MCF 10A (cell line): ENCODE results near the gene WNK4. TPM values are rescaled to one million over a fixed set of nuclear protein-coding genes. Genes with fewer than 3 reads are reported as not detected.

Experiments
- BruUV-seq: library from RNA; stranded (reverse); fragments of 400-500 nt; replicated peaks from 2 replicates; lab custom pipeline; 2021; lab: Mats Ljungman, UMichigan
- CTCF ChIA-PET: fragments of 300-600 bp; sonication (Branson Sonifier 250); formaldehyde crosslinking; extraction: SDS; loops from one replicate; lab custom pipeline; 2021; ENCODE audit warnings: antibody characterized with exemption, inconsistent platforms; lab: Yijun Ruan, JAX
- POLR2A ChIA-PET: fragments of 300-600, 350-650 bp; sonication (Branson Sonifier 250); formaldehyde crosslinking; extraction: SDS; loops from one replicate; lab custom pipeline; 2020; ENCODE audit warnings: antibody characterized with exemption, inconsistent platforms; lab: Yijun Ruan, JAX
- DNase-seq: peaks from one replicate; pipeline ENCODE4 v3.0.0-alpha.2; 2018; ENCODE audit not compliant: unreplicated experiment
- H3K27ac Mint-ChIP-seq: one replicate; pipeline ENCODE4 v1.8.0; 2022; ENCODE audit warnings: mild to moderate bottlenecking, low read depth, mixed read lengths; ENCODE audit not compliant: unreplicated experiment
- H3K27me3 Mint-ChIP-seq: one replicate; pipeline ENCODE4 v1.8.0; 2022; ENCODE audit warnings: mixed read lengths; ENCODE audit not compliant: insufficient read depth, unreplicated experiment
- H3K36me3 Mint-ChIP-seq: one replicate; pipeline ENCODE4 v1.8.0; 2022; ENCODE audit warnings: mild to moderate bottlenecking, moderate library complexity, mixed read lengths; ENCODE audit not compliant: insufficient read depth, unreplicated experiment
- H3K4me1 Mint-ChIP-seq: one replicate; pipeline ENCODE4 v1.8.0; 2022; ENCODE audit warnings: mixed read lengths; ENCODE audit not compliant: insufficient read depth, unreplicated experiment
- H3K4me3 Mint-ChIP-seq: one replicate; pipeline ENCODE4 v1.8.0; 2022; ENCODE audit warnings: mild to moderate bottlenecking, moderate library complexity, mixed read lengths; ENCODE audit not compliant: unreplicated experiment
- H3K9me3 Mint-ChIP-seq: one replicate; pipeline ENCODE4 v1.8.0; 2022; ENCODE audit warnings: mixed read lengths; ENCODE audit not compliant: unreplicated experiment
- intact Hi-C: fragments of 100-400 bp; cut with micrococcal nuclease; formaldehyde crosslinking; loops from 2 replicates; pipeline ENCODE4 v1.14.1; 2022
- total RNA-seq: library from RNA; stranded (reverse); gene quantifications from 2 replicates; pipeline ENCODE4 v1.2.3, GENCODE V29; 2022
- TF ChIP-seq, protein P1 (sequence below): fragments of 200-600 bp; IDR thresholded peaks from one replicate; pipeline ENCODE4 v1.8.0; 2022; ENCODE audit warnings: antibody characterized with exemption, mild to moderate bottlenecking; ENCODE audit not compliant: unreplicated experiment

WNK4 gene
- total RNA-seq, 1 experiment from 2014 or later, result 2.3 TPM

DNA sequence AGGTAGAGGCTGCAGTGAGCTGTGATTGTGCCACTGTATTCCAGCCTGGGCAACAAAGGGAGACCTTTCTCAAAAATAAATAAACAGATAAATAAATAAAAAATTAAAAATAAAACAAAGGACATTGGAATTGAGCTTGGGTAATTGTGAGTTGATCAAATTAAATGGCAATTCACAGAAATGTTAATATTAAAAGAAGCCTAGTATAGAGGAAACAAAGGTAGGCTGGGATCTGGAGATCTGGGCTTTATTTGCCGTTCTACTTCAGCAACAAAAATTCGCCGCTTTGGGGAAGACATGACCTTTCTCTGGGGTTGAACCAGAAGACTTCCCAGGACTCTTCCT is 7.5 kb upstream of the WNK4 start:
- peak overlapping the region; percentile 89 for H3K27ac Mint-ChIP-seq
- intact Hi-C loops, result no loop called here
- TSS peak; percentile 81 for BruUV-seq
- no peaks in the 10 kb centered on the region for H3K27me3 Mint-ChIP-seq
- peaks cover 8% of the 10 kb centered on the region for H3K4me1 Mint-ChIP-seq
- peaks cover 15% of the 10 kb centered on the region for H3K36me3 Mint-ChIP-seq
- ChIA-PET CTCF (interaction anchor here (1.0 to 2.9 kb wide), 3 partner anchors 9 to 156 kb away, joined by 3 to 14 read pairs (median 6); no protein-coding TSS in a partner anchor), POLR2A (interaction anchor here (0.6 to 3.5 kb wide), 35 partner anchors 9 to 1077 kb away, joined by 3 to 31 read pairs (median 5); partner anchors contain the start of genes BECN1, CAVIN1, CNTD1 and COA3)
- no peak for DNase-seq
- TF ChIP-seq, protein P1, sequence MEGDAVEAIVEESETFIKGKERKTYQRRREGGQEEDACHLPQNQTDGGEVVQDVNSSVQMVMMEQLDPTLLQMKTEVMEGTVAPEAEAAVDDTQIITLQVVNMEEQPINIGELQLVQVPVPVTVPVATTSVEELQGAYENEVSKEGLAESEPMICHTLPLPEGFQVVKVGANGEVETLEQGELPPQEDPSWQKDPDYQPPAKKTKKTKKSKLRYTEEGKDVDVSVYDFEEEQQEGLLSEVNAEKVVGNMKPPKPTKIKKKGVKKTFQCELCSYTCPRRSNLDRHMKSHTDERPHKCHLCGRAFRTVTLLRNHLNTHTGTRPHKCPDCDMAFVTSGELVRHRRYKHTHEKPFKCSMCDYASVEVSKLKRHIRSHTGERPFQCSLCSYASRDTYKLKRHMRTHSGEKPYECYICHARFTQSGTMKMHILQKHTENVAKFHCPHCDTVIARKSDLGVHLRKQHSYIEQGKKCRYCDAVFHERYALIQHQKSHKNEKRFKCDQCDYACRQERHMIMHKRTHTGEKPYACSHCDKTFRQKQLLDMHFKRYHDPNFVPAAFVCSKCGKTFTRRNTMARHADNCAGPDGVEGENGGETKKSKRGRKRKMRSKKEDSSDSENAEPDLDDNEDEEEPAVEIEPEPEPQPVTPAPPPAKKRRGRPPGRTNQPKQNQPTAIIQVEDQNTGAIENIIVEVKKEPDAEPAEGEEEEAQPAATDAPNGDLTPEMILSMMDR, result no peak
- H3K9me3 Mint-ChIP-seq, result no peaks in the 10 kb centered on the region
- H3K4me3 Mint-ChIP-seq, result peak overlapping the region; percentile 87

DNA sequence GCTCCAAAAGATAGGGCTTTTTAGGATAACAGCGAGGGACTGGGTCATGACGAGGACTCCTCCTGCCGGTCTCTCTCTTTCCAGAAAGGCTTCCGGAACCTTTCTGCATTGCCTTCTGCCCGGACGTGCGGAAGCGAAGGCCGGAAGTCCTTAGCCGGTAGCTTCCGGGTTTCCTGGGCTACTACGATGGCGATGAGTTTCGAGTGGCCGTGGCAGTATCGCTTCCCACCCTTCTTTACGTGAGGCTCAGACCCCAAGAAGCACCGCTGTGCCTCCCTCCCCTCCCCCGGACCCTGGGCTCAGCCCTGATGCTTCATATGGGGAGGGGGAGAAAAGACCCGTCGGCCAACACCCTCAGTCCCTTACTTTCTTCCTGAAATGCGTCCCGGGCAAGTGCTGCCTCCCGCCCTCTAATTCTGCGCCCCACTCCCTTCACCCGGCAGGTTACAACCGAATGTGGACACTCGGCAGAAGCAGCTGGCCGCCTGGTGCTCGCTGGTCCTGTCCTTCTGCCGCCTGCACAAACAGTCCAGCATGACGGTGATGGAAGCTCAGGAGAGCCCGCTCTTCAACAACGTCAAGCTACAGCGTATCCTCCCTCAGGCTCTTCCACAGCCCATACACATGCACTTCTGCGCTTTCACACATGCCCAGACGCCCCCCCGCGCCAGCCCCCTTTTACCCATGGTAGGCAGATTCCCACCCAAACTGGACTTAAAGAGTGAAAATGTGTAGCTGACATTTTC is 6.9 kb upstream of the WNK4 start, which contains the start of gene VPS25:
TSS of gene VPS25 (plus strand) at position 160 of the 746 bp plus-strand sequence. CDS start at position 187, 27 bp downstream.
- no peaks in the 10 kb centered on the region for H3K27me3 Mint-ChIP-seq
- ChIA-PET POLR2A (interaction anchor here (0.6 to 3.5 kb wide), 42 partner anchors 9 to 1077 kb away, joined by 3 to 31 read pairs (median 4); partner anchors contain the start of genes BECN1, CAVIN1, CNTD1 and COA3), CTCF (interaction anchor here (0.7 to 2.9 kb wide), 5 partner anchors 10 to 195 kb away, joined by 3 to 14 read pairs (median 4); partner anchors contain the start of gene PSMC3IP)
- TSS peak; percentile 65 for BruUV-seq
- peak; percentile 84 for DNase-seq
- H3K4me1 Mint-ChIP-seq, result peaks cover 8% of the 10 kb centered on the region
- no peaks in the 10 kb centered on the region for H3K9me3 Mint-ChIP-seq
- intact Hi-C loops, result no loop called here
- H3K4me3 Mint-ChIP-seq, result peak within 1 kb of the TSS; percentile 87
- TF ChIP-seq, protein P1, result no peak
- H3K27ac Mint-ChIP-seq, result peak within 1 kb of the TSS; percentile 89
- peaks cover 20% of the 10 kb centered on the region for H3K36me3 Mint-ChIP-seq

DNA sequence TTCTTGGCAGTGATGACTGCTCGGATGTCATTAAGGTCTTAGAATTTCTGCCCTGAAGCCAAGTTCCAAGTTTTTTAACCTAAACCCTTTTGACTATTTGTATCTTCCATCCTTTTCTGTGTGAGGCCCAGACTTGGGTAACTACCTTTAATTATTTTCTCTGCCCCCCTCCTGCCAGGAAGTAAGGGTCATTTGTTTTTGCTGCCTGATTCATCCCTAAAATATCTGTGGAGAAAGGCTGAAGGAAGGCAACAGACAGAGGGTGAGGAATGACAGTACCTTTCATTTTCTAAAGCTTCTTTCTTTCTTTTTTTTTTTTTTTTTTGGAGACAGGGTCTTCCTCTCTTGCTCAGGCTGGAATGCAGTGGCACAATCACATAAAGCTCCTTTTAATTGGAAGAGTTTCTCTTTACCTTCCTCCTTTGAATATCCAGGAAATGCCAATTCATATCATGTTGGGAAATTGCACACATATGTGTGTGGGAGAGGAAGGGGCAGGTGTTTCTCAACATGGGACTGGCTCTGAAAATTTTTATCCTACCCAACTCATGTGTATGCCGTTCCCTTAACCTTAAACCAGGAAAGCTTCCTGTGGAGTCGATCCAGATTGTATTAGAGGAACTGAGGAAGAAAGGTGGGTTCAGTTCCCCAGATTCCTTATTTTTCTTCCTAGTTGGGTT is 6.2 kb upstream of the WNK4 start:
- Mint-ChIP-seq H3K36me3 (peaks cover 25% of the 10 kb centered on the region), H3K4me3 (peak overlapping the region; percentile 87), H3K27ac (peak overlapping the region; percentile 89), H3K4me1 (peaks cover 8% of the 10 kb centered on the region), H3K9me3 (no peaks in the 10 kb centered on the region), H3K27me3 (no peaks in the 10 kb centered on the region)
- TF ChIP-seq, protein P1, result no peak
- DNase-seq, result peak; percentile 37
- ChIA-PET CTCF (interaction anchor here (0.7 to 2.9 kb wide), 3 partner anchors 11 to 196 kb away, joined by 3 to 14 read pairs (median 4); partner anchors contain the start of gene PSMC3IP), POLR2A (interaction anchor here (0.6 to 3.5 kb wide), 22 partner anchors 8 to 757 kb away, joined by 3 to 31 read pairs (median 6); partner anchors contain the start of genes BECN1, CNTD1, COA3 and DNAJC7)
- no TSS peak for BruUV-seq
- intact Hi-C loops, result no loop called here
